HEK293T (cell line): Measurements from ENCODE around the gene PRDM16.

Experiments used
- BHLHE40 ChIP-seq: fragments of 450-650 bp; IDR thresholded peaks from 2 replicates; pipeline ENCODE4 v1.6.1; 2016; ENCODE audit warnings: mild to moderate bottlenecking, moderate library complexity, borderline replicate concordance
- FOXA1 ChIP-seq: fragments of 450-650 bp; IDR thresholded peaks from 2 replicates; pipeline ENCODE4 v1.6.1; 2016; ENCODE audit warnings: mild to moderate bottlenecking
- HDGF ChIP-seq: fragments of 450-650 bp; IDR thresholded peaks from 2 replicates; pipeline ENCODE4 v1.6.1; 2017; ENCODE audit warnings: antibody characterized with exemption, borderline replicate concordance

- TF ChIP-seq FOXA1 (no peak), HDGF (no peak), BHLHE40 (no peak)
These were observed 32.3 kb upstream of the PRDM16 start for GRCh38 chr1:3036447-3037280.
